HEK293T (cell line): ENCODE data around the gene ZXDC.

Experiments
- BHLHE40 ChIP-seq: fragments of 450-650 bp; IDR thresholded peaks from 2 replicates; pipeline ENCODE4 v1.6.1; 2016; ENCODE audit warnings: mild to moderate bottlenecking, moderate library complexity, borderline replicate concordance
- FOXA1 ChIP-seq: fragments of 450-650 bp; IDR thresholded peaks from 2 replicates; pipeline ENCODE4 v1.6.1; 2016; ENCODE audit warnings: mild to moderate bottlenecking
- FOXK2 ChIP-seq: fragments of 450-650 bp; IDR thresholded peaks from 2 replicates; pipeline ENCODE4 v1.6.1; 2016; ENCODE audit warnings: mild to moderate bottlenecking
- FOXM1 ChIP-seq: fragments of 450-650 bp; IDR thresholded peaks from 2 replicates; pipeline ENCODE4 v1.6.1; 2017; ENCODE audit warnings: mild to moderate bottlenecking, borderline replicate concordance
- NFRKB ChIP-seq: fragments of 450-650 bp; IDR thresholded peaks from 2 replicates; pipeline ENCODE4 v1.6.1; 2016; ENCODE audit warnings: mild to moderate bottlenecking, moderate library complexity
- SUZ12 ChIP-seq: fragments of 450-650 bp; IDR thresholded peaks from 2 replicates; pipeline ENCODE4 v1.6.1; 2016; ENCODE audit warnings: mild to moderate bottlenecking
- ZNF384 ChIP-seq: fragments of 450-650 bp; IDR thresholded peaks from 2 replicates; pipeline ENCODE4 v1.6.1; 2016

- TF ChIP-seq FOXA1 (no peak), FOXM1 (no peak), FOXK2 (no peak), SUZ12 (no peak), BHLHE40 (no peak), NFRKB (no peak), ZNF384 (no peak)
Observed at GRCh38 chr3:126510308-126510910, 34.7 kb upstream of the ZXDC start.
